Astrocyte of the spinal cord (primary cell): ENCODE data around the gene FKBP8.

Source experiments
- DNase-seq: peaks from one replicate; pipeline ENCODE4 v3.0.0; 2011; ENCODE audit warnings: low read depth, low spot score
- H3K4me3 ChIP-seq: 2 replicates; pipeline ENCODE4 v1.5.1; 2011; ENCODE audit warnings: low read depth, mild to moderate bottlenecking, low read length, moderate library complexity
- in situ Hi-C: cut with HindIII; loops from 2 replicates; pipeline ENCODE4 v1.10.0; 2017; ENCODE audit warnings: low sequenced_read_pairs
- TF ChIP-seq, protein P1 (sequence below): IDR thresholded peaks from 2 replicates; pipeline ENCODE4 v1.5.1; 2012; ENCODE audit warnings: low read depth, mild to moderate bottlenecking, low read length, inconsistent platforms

FKBP8 gene

DNA sequence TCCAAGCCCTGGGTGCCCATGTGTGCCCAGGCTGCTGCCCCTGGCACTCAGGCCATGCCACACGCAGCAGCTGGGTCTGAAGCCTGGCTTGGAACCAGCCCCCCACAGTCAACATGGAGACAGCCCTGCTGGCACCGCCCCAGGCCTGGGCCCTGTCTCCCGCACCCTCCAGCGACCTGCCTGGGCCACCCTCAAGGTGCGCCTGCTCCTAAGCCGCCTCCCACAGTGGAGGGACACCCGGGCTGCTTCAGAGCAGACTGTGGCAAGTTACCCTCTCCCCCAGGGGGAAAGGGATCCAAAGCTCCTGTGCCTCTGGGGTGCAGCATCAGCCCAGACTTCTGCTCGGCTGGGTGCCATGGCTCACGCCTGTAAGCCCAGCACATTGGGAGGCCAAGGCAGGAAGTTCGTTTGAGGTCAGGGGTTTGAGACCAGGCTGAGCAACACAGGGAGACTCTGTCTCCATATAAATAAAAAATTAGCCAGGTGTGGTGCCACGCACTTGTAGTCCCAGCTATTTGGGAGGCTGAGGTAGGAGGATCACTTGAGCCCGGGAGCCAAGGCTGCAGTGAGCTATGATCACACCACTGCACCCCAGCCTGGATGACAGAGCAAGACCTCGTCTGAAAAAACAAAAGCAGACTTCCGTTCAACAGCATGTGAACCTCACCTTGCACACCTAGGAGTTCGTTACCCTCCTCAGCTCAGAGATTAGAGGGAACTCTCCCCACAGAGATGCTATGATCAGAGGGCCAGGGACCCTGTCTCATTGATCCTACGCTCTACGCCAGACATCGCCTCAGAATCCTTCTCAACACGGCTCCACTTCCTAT, 37.1 kb downstream of the FKBP8 start:
- no peak overlapping the region for H3K4me3 ChIP-seq
- TF ChIP-seq, protein P1, sequence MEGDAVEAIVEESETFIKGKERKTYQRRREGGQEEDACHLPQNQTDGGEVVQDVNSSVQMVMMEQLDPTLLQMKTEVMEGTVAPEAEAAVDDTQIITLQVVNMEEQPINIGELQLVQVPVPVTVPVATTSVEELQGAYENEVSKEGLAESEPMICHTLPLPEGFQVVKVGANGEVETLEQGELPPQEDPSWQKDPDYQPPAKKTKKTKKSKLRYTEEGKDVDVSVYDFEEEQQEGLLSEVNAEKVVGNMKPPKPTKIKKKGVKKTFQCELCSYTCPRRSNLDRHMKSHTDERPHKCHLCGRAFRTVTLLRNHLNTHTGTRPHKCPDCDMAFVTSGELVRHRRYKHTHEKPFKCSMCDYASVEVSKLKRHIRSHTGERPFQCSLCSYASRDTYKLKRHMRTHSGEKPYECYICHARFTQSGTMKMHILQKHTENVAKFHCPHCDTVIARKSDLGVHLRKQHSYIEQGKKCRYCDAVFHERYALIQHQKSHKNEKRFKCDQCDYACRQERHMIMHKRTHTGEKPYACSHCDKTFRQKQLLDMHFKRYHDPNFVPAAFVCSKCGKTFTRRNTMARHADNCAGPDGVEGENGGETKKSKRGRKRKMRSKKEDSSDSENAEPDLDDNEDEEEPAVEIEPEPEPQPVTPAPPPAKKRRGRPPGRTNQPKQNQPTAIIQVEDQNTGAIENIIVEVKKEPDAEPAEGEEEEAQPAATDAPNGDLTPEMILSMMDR: no peak
- in situ Hi-C loops: no loop called here
- no peak for DNase-seq

DNA sequence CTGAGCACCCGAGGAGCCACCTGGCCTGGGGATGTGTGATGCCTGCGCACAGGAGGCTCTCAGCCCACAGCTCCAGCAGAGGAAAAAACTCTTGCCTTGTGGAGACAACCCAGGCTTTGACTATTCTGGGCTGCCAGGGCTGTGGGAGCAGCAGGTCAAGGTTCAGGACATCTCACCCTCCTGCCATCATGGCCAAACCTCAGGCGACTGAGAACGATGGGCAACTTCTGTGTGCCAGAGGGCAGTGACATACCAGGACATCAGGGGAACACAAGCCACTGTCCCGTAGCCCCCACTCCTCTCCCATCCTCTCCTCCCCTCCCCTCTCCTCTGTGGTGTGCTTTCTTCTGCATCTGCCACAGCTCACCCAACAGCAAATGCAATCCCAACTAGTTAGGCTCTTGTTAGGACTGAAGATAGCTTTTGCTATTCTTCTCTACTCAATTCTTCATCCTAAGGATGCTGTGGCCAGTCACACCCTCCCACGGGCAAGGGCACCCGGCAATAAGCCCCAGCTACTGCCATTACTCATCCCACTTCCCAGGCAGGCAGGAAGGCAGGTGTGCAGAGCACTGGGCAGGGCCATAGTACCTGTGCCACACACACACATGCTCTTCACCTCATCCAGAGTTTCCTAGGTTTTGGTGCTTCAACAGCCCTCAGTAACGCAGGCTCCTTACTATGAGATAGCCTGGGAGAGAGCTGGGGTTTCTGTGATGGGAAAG, 38.3 kb downstream of the FKBP8 start:
- no peak for DNase-seq
- TF ChIP-seq, protein P1: no peak
- in situ Hi-C loops: no loop called here
- no peak overlapping the region for H3K4me3 ChIP-seq

DNA sequence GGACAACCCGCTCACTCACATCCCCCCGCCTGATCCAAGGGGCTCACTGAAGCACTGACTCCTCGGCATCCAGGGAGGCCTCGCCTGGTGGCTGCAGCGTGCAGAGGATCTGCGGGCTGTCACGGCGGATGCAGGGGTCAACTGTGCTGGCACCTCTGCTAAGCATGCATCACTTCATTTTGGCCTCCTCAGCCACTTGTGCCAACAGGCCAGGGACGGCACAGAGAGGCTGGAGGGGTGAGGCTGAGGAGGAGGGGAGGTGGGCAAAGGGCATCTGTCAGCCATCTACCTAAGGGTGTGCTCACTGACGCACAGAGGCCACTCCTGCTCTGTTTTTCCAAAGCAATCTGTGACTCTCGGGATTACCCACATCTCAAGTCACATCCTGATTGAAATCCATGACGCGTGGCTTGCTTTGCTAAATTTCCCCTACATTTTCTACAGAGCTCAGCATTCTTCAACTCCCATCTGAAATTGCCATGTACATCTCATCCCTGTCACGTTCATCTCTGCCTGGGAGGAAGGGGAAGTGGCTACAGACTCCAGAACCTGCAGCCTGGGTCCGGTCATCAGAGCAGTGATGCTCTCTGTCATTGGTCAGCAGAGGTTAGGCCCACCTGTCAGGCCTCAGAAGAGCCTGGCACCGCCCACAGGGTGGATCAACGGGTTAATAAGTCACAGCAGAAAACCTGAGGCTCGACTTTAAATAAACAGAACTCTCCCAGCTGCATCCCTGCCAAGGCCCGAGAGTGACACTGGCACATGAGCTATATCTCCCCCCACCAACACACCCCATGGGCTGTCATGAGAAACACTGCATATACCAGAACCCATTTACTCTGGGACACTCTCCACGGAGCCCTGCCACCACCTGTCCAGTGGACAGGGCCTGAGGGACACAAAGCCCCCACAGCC, 39.1 kb downstream of the FKBP8 start:
- no peak overlapping the region for H3K4me3 ChIP-seq
- in situ Hi-C loops: no loop called here
- TF ChIP-seq, protein P1: no peak
- DNase-seq: no peak

DNA sequence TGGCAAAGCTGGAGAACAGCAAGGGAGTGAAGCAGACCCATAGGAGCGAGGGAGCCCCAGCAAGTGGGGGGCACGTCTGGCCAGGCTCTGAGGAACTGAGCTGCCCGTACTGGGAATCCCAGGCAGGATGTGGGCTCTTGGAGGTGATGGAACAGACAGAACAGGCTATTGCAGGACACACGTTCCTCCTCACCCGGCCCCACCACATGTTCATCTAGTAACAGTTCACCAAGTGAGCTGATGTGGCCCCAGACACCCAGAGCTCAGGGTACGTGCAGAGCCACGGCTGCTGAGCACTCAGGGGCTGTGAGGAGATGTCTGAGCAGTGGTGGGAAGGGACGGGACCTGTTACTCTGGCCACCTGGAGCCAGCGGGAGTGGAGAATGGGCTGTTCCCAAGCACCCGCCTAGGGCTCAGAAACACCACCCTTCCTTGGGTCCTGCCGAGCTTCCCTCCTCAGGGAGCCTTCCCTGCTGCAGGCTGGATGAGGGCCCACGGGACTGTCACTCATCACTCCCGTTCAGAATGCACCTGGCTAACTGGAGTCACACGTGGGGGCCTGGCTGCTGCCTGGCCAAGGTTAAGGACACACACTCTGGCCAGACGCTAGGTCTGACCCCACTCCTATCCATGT, 39.9 kb downstream of the FKBP8 start:
- TF ChIP-seq, protein P1: no peak
- no peak for DNase-seq
- H3K4me3 ChIP-seq: no peak overlapping the region
- in situ Hi-C loops: no loop called here

DNA sequence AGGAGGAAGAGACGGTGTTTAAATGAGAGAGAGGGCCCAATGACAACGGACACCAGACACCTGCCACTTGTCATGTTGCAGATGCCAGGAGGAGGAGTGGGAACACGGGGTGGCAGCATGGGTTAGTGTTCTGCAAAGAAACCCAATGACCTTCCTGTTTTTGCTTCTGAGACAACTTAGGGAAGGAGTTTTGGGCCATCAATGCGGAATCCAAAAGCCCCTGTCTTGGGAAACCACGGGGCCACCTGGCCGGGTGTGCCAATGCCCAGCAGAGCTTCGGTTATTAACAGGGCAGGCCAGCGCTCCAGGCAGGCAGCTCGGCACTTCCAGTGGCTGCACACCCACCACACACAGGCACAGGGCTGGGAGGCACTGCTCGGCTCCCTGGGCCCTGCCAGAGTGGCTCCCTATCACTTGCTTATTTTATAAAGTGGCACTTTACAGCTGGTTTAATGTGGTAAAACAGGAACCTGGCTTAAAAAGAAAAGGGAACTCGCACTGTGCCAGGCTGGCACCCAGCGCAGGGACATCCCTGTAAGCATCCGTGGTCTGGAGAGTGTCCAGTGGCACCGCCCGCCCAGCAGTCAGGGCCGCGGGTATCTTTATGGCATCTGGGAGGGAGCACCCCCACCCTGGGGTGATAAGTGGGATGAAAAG, 40.6 kb downstream of the FKBP8 start:
- in situ Hi-C loops: no loop called here
- H3K4me3 ChIP-seq: no peak overlapping the region
- DNase-seq: no peak
- TF ChIP-seq, protein P1: no peak
